ENCODE results near the gene ANKRD18B.
"Not testable (repeated sequence)": the region's sequence is repeated elsewhere in the genome, so short reads cannot be mapped to it uniquely, and the experiment has no call there.

Gene ANKRD18B

GRCh38 chr9:33523397-33524305, at the start of gene ANKRD18B:
ANKRD18B (plus strand) TSS chr9:33524251; CDS start chr9:33524490, 239 bp downstream.
- not testable (repeated sequence) for DNase-seq

GRCh38 chr9:33475357-33475756, 48.7 kb upstream of the ANKRD18B start:
- no peak for DNase-seq

- DNase-seq = no peak
Observed at GRCh38 chr9:33476503-33476902, 47.5 kb upstream of the ANKRD18B start.

GRCh38 chr9:33480106-33480505, 43.9 kb upstream of the ANKRD18B start:
- DNase-seq = peak; percentile 22

GRCh38 chr9:33480976-33481375, 43.1 kb upstream of the ANKRD18B start:
- DNase-seq = no peak

- not testable (repeated sequence) for DNase-seq
Observed at GRCh38 chr9:33485312-33485711, 38.7 kb upstream of the ANKRD18B start.

- no peak for DNase-seq
Observed at GRCh38 chr9:33489066-33489465, 35.0 kb upstream of the ANKRD18B start.

- not testable (repeated sequence) for DNase-seq
Observed at GRCh38 chr9:33493819-33494218, 30.2 kb upstream of the ANKRD18B start.

- DNase-seq = no peak
Observed at GRCh38 chr9:33498387-33498786, 25.7 kb upstream of the ANKRD18B start.

GRCh38 chr9:33506626-33507370, 17.3 kb upstream of the ANKRD18B start:
- peak; percentile 87 for DNase-seq

GRCh38 chr9:33510262-33511183, 13.5 kb upstream of the ANKRD18B start:
- no peak for DNase-seq

- not testable (repeated sequence) for DNase-seq
Observed at GRCh38 chr9:33511184-33511517, 12.9 kb upstream of the ANKRD18B start.

GRCh38 chr9:33512535-33512934, 11.5 kb upstream of the ANKRD18B start:
- DNase-seq = peak; percentile 25

- DNase-seq = not testable (repeated sequence)
Observed at GRCh38 chr9:33515342-33515995, 8.6 kb upstream of the ANKRD18B start.

GRCh38 chr9:33516397-33516796, 7.7 kb upstream of the ANKRD18B start:
- not testable (repeated sequence) for DNase-seq

- no peak for DNase-seq
Observed at GRCh38 chr9:33517373-33517772, 6.7 kb upstream of the ANKRD18B start.

- DNase-seq = peak; percentile 40
Observed at GRCh38 chr9:33517934-33518577, 6.0 kb upstream of the ANKRD18B start.

- not testable (repeated sequence) for DNase-seq
Observed at GRCh38 chr9:33521861-33522260, 2.2 kb upstream of the ANKRD18B start.

- no peak for DNase-seq
Observed at GRCh38 chr9:33524306-33524947, 376 bp downstream of the ANKRD18B start.

GRCh38 chr9:33528069-33528468, 4.0 kb downstream of the ANKRD18B start:
- DNase-seq = not testable (repeated sequence)

- not testable (repeated sequence) for DNase-seq
Observed at GRCh38 chr9:33533958-33534357, 9.9 kb downstream of the ANKRD18B start.
